Measurements from ENCODE around the gene IL9R.

GRCh38 chrX:155968326-155968661, 29.2 kb upstream of the IL9R start:
- TF ChIP-seq CTCF (IDR thresholded peaks at IDR 0.05) = no peak
- TF ChIP-seq POLR2A (IDR thresholded peaks at IDR 0.05) = no peak

All from Peyer's patch (tissue), 4 donors.